ENCODE data around the gene CEPT1. TPM values are rescaled to one million over a fixed set of nuclear protein-coding genes. Genes with fewer than 3 reads are reported as not detected.

The CEPT1 gene
- total RNA-seq, 6 donors from 2014 or later: 27.2 to 71.7 (median 35.3) TPM

GRCh38 chr1:111162488-111162880 lies 22.5 kb downstream of the CEPT1 start:
- H3K27me3 ChIP-seq: no peaks in the 10 kb centered on the region
- no peak overlapping the region for H3K27ac ChIP-seq
- H3K4me1 ChIP-seq: peaks cover 0 to 9% (median 4%) of the 10 kb centered on the region in 4 donors
- DNase-seq (no peak), ATAC-seq (ENCODE audit: low FRiP score in 2 of 2) (no peak)
- H3K36me3 ChIP-seq: peaks cover 0 to 48% (median 1%) of the 10 kb centered on the region in 4 donors
- no peak for TF ChIP-seq POLR2AphosphoS5 (IDR thresholded peaks at IDR 0.05)
- TF ChIP-seq EP300 (IDR thresholded peaks at IDR 0.05): no peak
- no peak for TF ChIP-seq POLR2A (IDR thresholded peaks at IDR 0.05)
- TF ChIP-seq, protein P1, sequence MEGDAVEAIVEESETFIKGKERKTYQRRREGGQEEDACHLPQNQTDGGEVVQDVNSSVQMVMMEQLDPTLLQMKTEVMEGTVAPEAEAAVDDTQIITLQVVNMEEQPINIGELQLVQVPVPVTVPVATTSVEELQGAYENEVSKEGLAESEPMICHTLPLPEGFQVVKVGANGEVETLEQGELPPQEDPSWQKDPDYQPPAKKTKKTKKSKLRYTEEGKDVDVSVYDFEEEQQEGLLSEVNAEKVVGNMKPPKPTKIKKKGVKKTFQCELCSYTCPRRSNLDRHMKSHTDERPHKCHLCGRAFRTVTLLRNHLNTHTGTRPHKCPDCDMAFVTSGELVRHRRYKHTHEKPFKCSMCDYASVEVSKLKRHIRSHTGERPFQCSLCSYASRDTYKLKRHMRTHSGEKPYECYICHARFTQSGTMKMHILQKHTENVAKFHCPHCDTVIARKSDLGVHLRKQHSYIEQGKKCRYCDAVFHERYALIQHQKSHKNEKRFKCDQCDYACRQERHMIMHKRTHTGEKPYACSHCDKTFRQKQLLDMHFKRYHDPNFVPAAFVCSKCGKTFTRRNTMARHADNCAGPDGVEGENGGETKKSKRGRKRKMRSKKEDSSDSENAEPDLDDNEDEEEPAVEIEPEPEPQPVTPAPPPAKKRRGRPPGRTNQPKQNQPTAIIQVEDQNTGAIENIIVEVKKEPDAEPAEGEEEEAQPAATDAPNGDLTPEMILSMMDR (IDR thresholded peaks at IDR 0.05): no peak
- WGBS, 2 donors: 87 to 97% methylated on average over 2 of the region's 2 CpGs
- no peaks in the 10 kb centered on the region for H3K9me3 ChIP-seq
- H3K4me3 ChIP-seq: no peak overlapping the region

- no peaks in the 10 kb centered on the region for H3K9me3 ChIP-seq
- no peaks in the 10 kb centered on the region for H3K27me3 ChIP-seq
- peaks cover 0 to 46% (median 6%) of the 10 kb centered on the region in 4 donors for H3K36me3 ChIP-seq
- TF ChIP-seq POLR2A (IDR thresholded peaks at IDR 0.05) (no peak), EP300 (IDR thresholded peaks at IDR 0.05) (no peak), POLR2AphosphoS5 (IDR thresholded peaks at IDR 0.05) (no peak)
- TF ChIP-seq, protein P1 (IDR thresholded peaks at IDR 0.05): no peak
- DNase-seq: no peak
- H3K4me1 ChIP-seq: peaks cover 0 to 9% (median 4%) of the 10 kb centered on the region in 4 donors
- H3K27ac ChIP-seq: no peak overlapping the region
- no peak for ATAC-seq (ENCODE audit: low FRiP score in 2 of 2)
- 93 to 94% methylated on average over 4 of the region's 4 CpGs for whole genome bisulfite sequencing, 2 donors
- no peak overlapping the region for H3K4me3 ChIP-seq
These were observed 23.3 kb downstream of the CEPT1 start for GRCh38 chr1:111163363-111163762.

DNA sequence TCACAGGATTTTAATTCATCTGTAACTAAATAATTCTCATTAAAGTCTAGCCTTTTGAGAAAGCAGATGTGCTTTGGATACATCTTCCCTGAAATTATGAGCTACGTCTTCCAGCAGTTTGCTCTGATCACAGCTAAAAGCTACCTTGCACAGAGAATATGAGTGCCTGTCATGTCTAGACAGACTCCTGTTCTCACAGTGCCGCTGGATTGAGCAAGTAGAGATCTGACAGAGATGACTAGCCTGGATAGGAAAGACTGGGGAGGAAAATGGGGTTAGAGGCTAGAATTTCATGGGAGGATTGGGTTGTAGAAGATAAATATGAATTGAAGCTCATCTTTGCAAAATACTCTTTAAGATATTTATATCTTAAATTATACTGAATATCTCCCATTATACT lies 24.1 kb downstream of the CEPT1 start:
- no peaks in the 10 kb centered on the region for H3K27me3 ChIP-seq
- no peak overlapping the region for H3K4me3 ChIP-seq
- no peak for DNase-seq
- WGBS, 2 donors: 94 to 96% methylated on average over 2 of the region's 2 CpGs
- H3K4me1 ChIP-seq: peaks cover 0 to 9% (median 4%) of the 10 kb centered on the region in 4 donors
- no peak overlapping the region for H3K27ac ChIP-seq
- TF ChIP-seq, protein P1 (IDR thresholded peaks at IDR 0.05): no peak
- peaks cover 0 to 53% (median 8%) of the 10 kb centered on the region in 4 donors for H3K36me3 ChIP-seq
- no peak for ATAC-seq (ENCODE audit: low FRiP score in 2 of 2)
- H3K9me3 ChIP-seq: no peaks in the 10 kb centered on the region

DNA sequence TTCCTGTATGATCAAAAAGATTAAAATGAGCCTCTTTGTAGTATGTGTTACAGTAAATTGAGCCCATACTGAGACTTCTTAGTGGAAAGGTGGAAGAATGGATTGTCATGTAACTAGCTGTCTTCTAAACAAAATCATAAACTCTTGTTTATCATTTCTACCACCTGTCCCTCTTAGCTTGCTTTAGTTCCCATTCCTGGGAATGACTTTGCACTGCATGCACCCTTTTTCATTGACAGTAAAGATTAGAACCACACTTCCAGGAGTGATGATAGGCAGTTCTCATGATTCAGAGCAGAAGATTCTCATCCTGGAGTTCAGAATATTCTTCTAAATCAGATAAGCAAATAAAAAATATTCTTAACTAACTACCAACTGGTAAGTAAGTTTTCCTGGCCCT lies 32.4 kb downstream of the CEPT1 start:
- Histone ChIP-seq H3K27me3 (no peaks in the 10 kb centered on the region), H3K9me3 (no peaks in the 10 kb centered on the region), H3K27ac (no peak overlapping the region), H3K36me3 (peaks cover 0 to 67% (median 8%) of the 10 kb centered on the region in 4 donors), H3K4me1 (no peaks in the 10 kb centered on the region), H3K4me3 (no peak overlapping the region)
- DNase-seq (no peak), ATAC-seq (ENCODE audit: low FRiP score in 2 of 2) (no peak)
- TF ChIP-seq, protein P1 (IDR thresholded peaks at IDR 0.05): no peak
- no peak for TF ChIP-seq POLR2AphosphoS5 (IDR thresholded peaks at IDR 0.05)
- TF ChIP-seq POLR2A (IDR thresholded peaks at IDR 0.05): no peak
- TF ChIP-seq EP300 (IDR thresholded peaks at IDR 0.05): no peak

DNA sequence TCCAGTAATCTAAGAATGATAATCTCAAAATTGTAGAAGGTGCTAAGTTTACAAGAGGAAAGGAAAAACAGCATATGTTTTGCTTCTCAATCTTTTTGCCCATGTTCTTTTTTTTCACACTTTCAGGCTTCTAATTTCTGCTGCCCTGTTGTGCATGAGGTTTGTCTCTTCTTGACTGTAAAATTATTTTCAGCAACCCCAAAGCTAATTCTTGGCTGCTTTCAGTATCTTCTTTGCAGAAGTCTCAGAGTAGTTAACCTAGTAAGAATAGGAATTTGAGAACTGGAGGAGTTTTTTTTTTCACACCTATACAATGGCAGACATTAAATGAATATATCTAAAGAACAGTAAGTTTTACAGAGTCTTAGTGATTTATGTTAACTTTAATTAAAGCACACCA lies 34.0 kb downstream of the CEPT1 start:
- Histone ChIP-seq H3K4me1 (no peaks in the 10 kb centered on the region), H3K36me3 (peaks cover 0 to 67% (median 3%) of the 10 kb centered on the region in 4 donors), H3K4me3 (no peak overlapping the region), H3K27ac (no peak overlapping the region), H3K27me3 (no peaks in the 10 kb centered on the region), H3K9me3 (no peaks in the 10 kb centered on the region)
- no peak for TF ChIP-seq EP300 (IDR thresholded peaks at IDR 0.05)
- no peak for TF ChIP-seq POLR2A (IDR thresholded peaks at IDR 0.05)
- TF ChIP-seq POLR2AphosphoS5 (IDR thresholded peaks at IDR 0.05): no peak
- TF ChIP-seq, protein P1 (IDR thresholded peaks at IDR 0.05): no peak
- no peak for ATAC-seq (ENCODE audit: low FRiP score in 2 of 2)
- no peak for DNase-seq
